Osteoblast (primary cell): Measurements from ENCODE around the gene ZBTB11. TPM values are rescaled to one million over a fixed set of nuclear protein-coding genes. Genes with fewer than 3 reads are reported as not detected.

Source experiments
- DNase-seq: peaks from one replicate; pipeline ENCODE4 v3.0.0; 2011; ENCODE audit warnings: low spot score, mixed read lengths; ENCODE audit not compliant: insufficient read length; ENCODE audit errors: missing footprints
- H2AFZ ChIP-seq: 2 replicates; pipeline ENCODE4 v1.6.0; 2011; ENCODE audit warnings: mild to moderate bottlenecking, low read length
- H3K27ac ChIP-seq: 2 replicates; pipeline ENCODE4 v1.5.1; 2011; ENCODE audit warnings: mild to moderate bottlenecking, low read depth, low read length, moderate library complexity
- H3K27me3 ChIP-seq: 2 replicates; pipeline ENCODE4 v1.6.0; 2012; ENCODE audit warnings: mild to moderate bottlenecking, control low read depth, inconsistent platforms, low read length, moderate library complexity; ENCODE audit not compliant: insufficient read depth
- H3K36me3 ChIP-seq: 2 replicates; pipeline ENCODE4 v1.5.1; 2011; ENCODE audit warnings: mild to moderate bottlenecking, low read length, control low read depth, moderate library complexity; ENCODE audit not compliant: insufficient read depth
- H3K4me1 ChIP-seq: 2 replicates; pipeline ENCODE4 v1.5.1; 2011; ENCODE audit warnings: mild to moderate bottlenecking, low read length, control low read depth, moderate library complexity; ENCODE audit not compliant: insufficient read depth
- H3K4me2 ChIP-seq: 2 replicates; pipeline ENCODE4 v1.6.0; 2011; ENCODE audit warnings: mild to moderate bottlenecking, low read length; ENCODE audit not compliant: insufficient read depth
- H3K4me3 ChIP-seq: fragments of 200-600 bp; sonication (generic); 3 replicates; pipeline ENCODE4 v1.5.1; 2012; ENCODE audit warnings: mild to moderate bottlenecking, low read length, inconsistent platforms; ENCODE audit not compliant: insufficient read depth
- H3K79me2 ChIP-seq: 2 replicates; pipeline ENCODE4 v1.6.0; 2012; ENCODE audit warnings: mild to moderate bottlenecking, low read length, control low read depth, inconsistent platforms; ENCODE audit not compliant: insufficient read depth
- H3K9me3 ChIP-seq: 2 replicates; pipeline ENCODE4 v1.5.1; 2011; ENCODE audit warnings: low read depth, low read length, control low read depth
- H4K20me1 ChIP-seq: 2 replicates; pipeline ENCODE4 v1.6.0; 2012; ENCODE audit warnings: mild to moderate bottlenecking, low read length, control low read depth; ENCODE audit not compliant: insufficient read depth
- CTCF ChIP-seq: IDR thresholded peaks from 2 replicates; pipeline ENCODE4 v1.5.1; 2011; ENCODE audit warnings: mild to moderate bottlenecking, low read depth, low read length, moderate library complexity; ENCODE audit errors: extremely low read depth
- total RNA-seq: library from RNA; depleted of rRNA; stranded (reverse); fragments of >200 nt; gene quantifications from 2 replicates; pipeline ENCODE4 v1.2.3, GENCODE V29; 2012

The ZBTB11 gene
- total RNA-seq, 1 donor: 22.8 TPM

- Histone ChIP-seq H2AFZ (no peak overlapping the region), H3K36me3 (no peaks in the 10 kb centered on the region), H3K9me3 (no peaks in the 10 kb centered on the region), H3K4me1 (peaks cover 3% of the 10 kb centered on the region), H3K79me2 (no peaks in the 10 kb centered on the region), H3K4me3 (no peak overlapping the region), H4K20me1 (no peaks in the 10 kb centered on the region), H3K27ac (no peak overlapping the region), H3K27me3 (peaks cover 2% of the 10 kb centered on the region), H3K4me2 (no peak overlapping the region)
- no peak for TF ChIP-seq CTCF
- DNase-seq: no peak
These were observed 45.7 kb downstream of the ZBTB11 start for GRCh38 chr3:101631098-101631796.

- Histone ChIP-seq H3K9me3 (no peaks in the 10 kb centered on the region), H4K20me1 (no peaks in the 10 kb centered on the region), H3K4me2 (no peak overlapping the region), H3K27ac (no peak overlapping the region), H3K36me3 (no peaks in the 10 kb centered on the region), H3K4me3 (no peak overlapping the region), H2AFZ (no peak overlapping the region), H3K27me3 (peaks cover 2% of the 10 kb centered on the region), H3K79me2 (no peaks in the 10 kb centered on the region), H3K4me1 (no peaks in the 10 kb centered on the region)
- DNase-seq: no peak
- no peak for TF ChIP-seq CTCF
These were observed 47.7 kb downstream of the ZBTB11 start for GRCh38 chr3:101629219-101629618.

GRCh38 chr3:101625879-101626278 lies 51.1 kb downstream of the ZBTB11 start:
- TF ChIP-seq CTCF: no peak
- H3K79me2 ChIP-seq: no peaks in the 10 kb centered on the region

GRCh38 chr3:101624857-101625256 lies 52.1 kb downstream of the ZBTB11 start:
- H3K4me1 ChIP-seq: no peaks in the 10 kb centered on the region
- no peaks in the 10 kb centered on the region for H3K36me3 ChIP-seq
- H3K9me3 ChIP-seq: no peaks in the 10 kb centered on the region
- H3K79me2 ChIP-seq: no peaks in the 10 kb centered on the region
- no peak overlapping the region for H3K4me3 ChIP-seq
- TF ChIP-seq CTCF: no peak
- H3K27ac ChIP-seq: no peak overlapping the region
- DNase-seq: no peak
- no peak overlapping the region for H3K4me2 ChIP-seq
- H2AFZ ChIP-seq: no peak overlapping the region
- no peaks in the 10 kb centered on the region for H4K20me1 ChIP-seq
- H3K27me3 ChIP-seq: no peaks in the 10 kb centered on the region

More at GRCh38 chr3:101625879-101626278, 51.1 kb downstream of the ZBTB11 start:
- Histone ChIP-seq H4K20me1 (no peaks in the 10 kb centered on the region), H3K9me3 (no peaks in the 10 kb centered on the region), H3K4me1 (no peaks in the 10 kb centered on the region), H3K36me3 (no peaks in the 10 kb centered on the region), H3K27me3 (no peaks in the 10 kb centered on the region), H3K27ac (no peak overlapping the region), H3K4me3 (no peak overlapping the region), H2AFZ (no peak overlapping the region), H3K4me2 (no peak overlapping the region)
- no peak for DNase-seq
